ENCODE measurements around the gene AZU1. TPM values are rescaled to one million over a fixed set of nuclear protein-coding genes. Genes with fewer than 3 reads are reported as not detected.

Gene AZU1
- total RNA-seq, 1 experiment from 2014 or later, result not detected

- peak; percentile 73 for DNase-seq (ENCODE audit: low spot score)
Observed at GRCh38 chr19:797528-798414, 29.9 kb upstream of the AZU1 start.

GRCh38 chr19:798415-799075, 29.1 kb upstream of the AZU1 start:
- DNase-seq (ENCODE audit: low spot score), result no peak

- no peak for DNase-seq (ENCODE audit: low spot score)
Observed at GRCh38 chr19:799076-799881, 28.4 kb upstream of the AZU1 start.

GRCh38 chr19:800360-801029, 27.1 kb upstream of the AZU1 start:
- no peak for DNase-seq (ENCODE audit: low spot score)

GRCh38 chr19:801030-801860, 26.4 kb upstream of the AZU1 start:
- peak; percentile 75 for DNase-seq (ENCODE audit: low spot score)

- DNase-seq (ENCODE audit: low spot score), result no peak
Observed at GRCh38 chr19:801861-802497, 25.7 kb upstream of the AZU1 start.

- DNase-seq (ENCODE audit: low spot score), result no peak
Observed at GRCh38 chr19:802498-803098, 25.0 kb upstream of the AZU1 start.

GRCh38 chr19:803099-803561, 24.5 kb upstream of the AZU1 start:
- DNase-seq (ENCODE audit: low spot score), result no peak

GRCh38 chr19:803686-804418, 23.8 kb upstream of the AZU1 start:
- DNase-seq (ENCODE audit: low spot score), result no peak

GRCh38 chr19:804419-805165, 23.0 kb upstream of the AZU1 start:
- no peak for DNase-seq (ENCODE audit: low spot score)

- DNase-seq (ENCODE audit: low spot score), result no peak
Observed at GRCh38 chr19:805166-805551, 22.5 kb upstream of the AZU1 start.

GRCh38 chr19:805600-806550, 21.8 kb upstream of the AZU1 start:
- no peak for DNase-seq (ENCODE audit: low spot score)

GRCh38 chr19:806815-807421, 20.7 kb upstream of the AZU1 start:
- DNase-seq (ENCODE audit: low spot score), result no peak

GRCh38 chr19:807627-808422, 19.8 kb upstream of the AZU1 start:
- DNase-seq (ENCODE audit: low spot score), result no peak

- no peak for DNase-seq (ENCODE audit: low spot score)
Observed at GRCh38 chr19:808423-808775, 19.2 kb upstream of the AZU1 start.
